Epithelial cell of esophagus (primary cell): ENCODE data around the gene CFAP100.

Experiments
- DNase-seq: peaks from one replicate; pipeline ENCODE4 v3.0.0; 2010; ENCODE audit warnings: low read depth
- H3K4me3 ChIP-seq: 2 replicates; pipeline ENCODE4 v1.5.1; 2011; ENCODE audit warnings: mild to moderate bottlenecking, low read length, control low read depth
- TF ChIP-seq, protein P1 (sequence below): IDR thresholded peaks from 2 replicates; pipeline ENCODE4 v1.5.1; 2011; ENCODE audit warnings: low read depth, mild to moderate bottlenecking, low read length, control low read depth, inconsistent platforms; ENCODE audit not compliant: insufficient read depth; ENCODE audit errors: missing control alignments

The CFAP100 gene

GRCh38 chr3:126459763-126460127 lies 65.0 kb downstream of the CFAP100 start:
- TF ChIP-seq, protein P1, sequence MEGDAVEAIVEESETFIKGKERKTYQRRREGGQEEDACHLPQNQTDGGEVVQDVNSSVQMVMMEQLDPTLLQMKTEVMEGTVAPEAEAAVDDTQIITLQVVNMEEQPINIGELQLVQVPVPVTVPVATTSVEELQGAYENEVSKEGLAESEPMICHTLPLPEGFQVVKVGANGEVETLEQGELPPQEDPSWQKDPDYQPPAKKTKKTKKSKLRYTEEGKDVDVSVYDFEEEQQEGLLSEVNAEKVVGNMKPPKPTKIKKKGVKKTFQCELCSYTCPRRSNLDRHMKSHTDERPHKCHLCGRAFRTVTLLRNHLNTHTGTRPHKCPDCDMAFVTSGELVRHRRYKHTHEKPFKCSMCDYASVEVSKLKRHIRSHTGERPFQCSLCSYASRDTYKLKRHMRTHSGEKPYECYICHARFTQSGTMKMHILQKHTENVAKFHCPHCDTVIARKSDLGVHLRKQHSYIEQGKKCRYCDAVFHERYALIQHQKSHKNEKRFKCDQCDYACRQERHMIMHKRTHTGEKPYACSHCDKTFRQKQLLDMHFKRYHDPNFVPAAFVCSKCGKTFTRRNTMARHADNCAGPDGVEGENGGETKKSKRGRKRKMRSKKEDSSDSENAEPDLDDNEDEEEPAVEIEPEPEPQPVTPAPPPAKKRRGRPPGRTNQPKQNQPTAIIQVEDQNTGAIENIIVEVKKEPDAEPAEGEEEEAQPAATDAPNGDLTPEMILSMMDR, result no peak
- no peak overlapping the region for H3K4me3 ChIP-seq

GRCh38 chr3:126460381-126460780 lies 65.7 kb downstream of the CFAP100 start:
- no peak overlapping the region for H3K4me3 ChIP-seq
- TF ChIP-seq, protein P1, result no peak
- no peak for DNase-seq

More at GRCh38 chr3:126459763-126460127, 65.0 kb downstream of the CFAP100 start:
- no peak for DNase-seq

DNA sequence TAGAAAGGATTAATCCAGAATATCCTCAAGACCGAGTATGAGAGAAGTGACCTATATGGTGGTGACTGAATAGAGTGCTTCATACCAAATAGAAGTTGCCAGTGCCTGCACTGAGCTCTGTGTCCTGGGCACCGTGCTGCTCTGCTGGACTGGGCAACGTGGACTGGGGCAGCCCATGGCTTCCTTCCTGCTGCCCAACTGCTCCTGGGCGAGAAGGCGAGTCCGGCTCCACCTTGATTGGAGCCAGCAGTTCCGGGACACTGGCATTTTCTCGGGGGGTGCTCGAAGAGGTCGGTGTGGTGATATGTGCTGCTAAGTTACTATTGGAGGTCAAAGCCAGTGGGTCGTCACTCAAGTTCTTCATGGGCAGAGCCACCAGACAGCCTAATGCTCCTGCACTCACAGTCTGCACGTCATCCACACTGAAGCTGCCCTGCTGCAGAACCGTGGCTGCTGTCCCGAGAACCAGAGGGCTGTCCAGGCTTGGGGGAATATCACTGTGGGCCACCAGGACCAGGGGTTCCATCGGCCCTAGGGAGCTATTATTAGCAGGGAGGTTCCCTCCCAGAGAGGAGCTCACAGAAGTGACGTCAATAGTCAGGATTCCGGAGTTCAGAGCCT lies 66.9 kb downstream of the CFAP100 start:
- DNase-seq, result no peak
- TF ChIP-seq, protein P1, result no peak
- H3K4me3 ChIP-seq, result no peak overlapping the region

GRCh38 chr3:126463521-126463920 lies 68.8 kb downstream of the CFAP100 start:
- TF ChIP-seq, protein P1, result no peak
- no peak overlapping the region for H3K4me3 ChIP-seq
- no peak for DNase-seq

DNA sequence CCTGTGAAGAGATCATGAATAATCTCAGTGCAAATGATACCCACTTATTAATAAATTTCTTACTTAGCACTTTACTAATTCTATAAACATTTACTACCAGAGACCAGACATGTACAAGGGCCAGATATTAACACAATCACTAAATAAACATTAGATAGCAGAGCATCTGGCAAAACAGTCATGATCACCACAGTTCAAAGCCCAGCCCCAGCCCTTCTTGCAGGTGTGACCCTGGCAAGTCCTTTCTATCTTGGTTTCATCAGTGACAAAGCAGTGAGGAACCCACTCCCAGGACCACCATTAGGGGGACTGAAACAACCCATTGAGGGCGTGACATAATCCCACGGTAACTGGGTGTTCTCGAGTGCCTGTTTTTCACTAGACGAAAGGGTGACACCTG lies 69.4 kb downstream of the CFAP100 start:
- no peak for DNase-seq
- H3K4me3 ChIP-seq, result no peak overlapping the region
- TF ChIP-seq, protein P1, result no peak

- TF ChIP-seq, protein P1, result no peak
- H3K4me3 ChIP-seq, result no peak overlapping the region
- DNase-seq, result no peak
These were observed 69.8 kb downstream of the CFAP100 start for GRCh38 chr3:126464494-126464893.

- H3K4me3 ChIP-seq, result no peak overlapping the region
- DNase-seq, result no peak
- TF ChIP-seq, protein P1, result no peak
These were observed 70.3 kb downstream of the CFAP100 start for GRCh38 chr3:126464997-126465396.
